GM19372 (cell line): ENCODE measurements around the gene LRFN3.
"Not testable (repeated sequence)": the region's sequence is repeated elsewhere in the genome, so short reads cannot be mapped to it uniquely, and the experiment has no call there.

Experiments used
- ATAC-seq: cut with Tn5 transposase; IDR thresholded peaks from one replicate; pipeline ENCODE4 v1.9.1; 2021; ENCODE audit warnings: mild to moderate bottlenecking, low read depth, moderate library complexity; ENCODE audit not compliant: unreplicated experiment

LRFN3 gene

DNA sequence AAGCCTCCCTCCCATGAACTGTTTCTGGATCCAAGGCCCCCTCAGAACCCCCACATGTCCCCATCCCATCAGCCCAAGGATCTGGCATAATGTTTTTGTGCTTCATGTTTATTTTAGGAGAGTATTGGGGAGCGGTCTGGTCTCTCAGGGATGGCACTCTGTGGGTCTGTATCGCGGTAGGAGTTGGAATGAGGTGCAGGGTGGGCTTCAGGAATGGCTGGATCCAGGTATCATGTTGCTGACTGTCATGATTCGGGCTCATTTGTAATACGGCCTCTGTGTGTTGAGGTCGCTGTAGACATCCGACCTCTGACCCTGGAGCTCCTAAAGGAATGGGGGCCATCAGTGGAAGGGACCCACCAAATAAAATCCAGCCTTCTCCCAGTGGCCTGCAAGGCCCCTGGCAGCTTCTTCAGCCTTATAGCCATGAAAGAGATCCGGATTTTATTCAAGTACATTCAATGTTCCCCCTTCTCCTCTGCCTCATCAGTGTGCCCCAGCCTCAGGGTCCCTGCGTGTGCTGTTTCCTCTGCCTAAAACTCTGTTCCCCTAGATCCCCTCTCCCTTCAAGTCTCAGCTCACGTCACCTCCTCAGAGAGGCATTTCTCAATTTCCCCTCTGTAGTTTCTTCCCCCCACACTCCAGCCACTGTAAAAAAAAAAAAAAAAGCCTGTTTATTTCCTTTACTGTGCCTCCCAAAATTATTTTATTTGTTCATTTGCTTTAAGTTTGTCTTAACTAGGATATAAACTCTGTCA, 31.7 kb upstream of the LRFN3 start:
- no peak for ATAC-seq

DNA sequence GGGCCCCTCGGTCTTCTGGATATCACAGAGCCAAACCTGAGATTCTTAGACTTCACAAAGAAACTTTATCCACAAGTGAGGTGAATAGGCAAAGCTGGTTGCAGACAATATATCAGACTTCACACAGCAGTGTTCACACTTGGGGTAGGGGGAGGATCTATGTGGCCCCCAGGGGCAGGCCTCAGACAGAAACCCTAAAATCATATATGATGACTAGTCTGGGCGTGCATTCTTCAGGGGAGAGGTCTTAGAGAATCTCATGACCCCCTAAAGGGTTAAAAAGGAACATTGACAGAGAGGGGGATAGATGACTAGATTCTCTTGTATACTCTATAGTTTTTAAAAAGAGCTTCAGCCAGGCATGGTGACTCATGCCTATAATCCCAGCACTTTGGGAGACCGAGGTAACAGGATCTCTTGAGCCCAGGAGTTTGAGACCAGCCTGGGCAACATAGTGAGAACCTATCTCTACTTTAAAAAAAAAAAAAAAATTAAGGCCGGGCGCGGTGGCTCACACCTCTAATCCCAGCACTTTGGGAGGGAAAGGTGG, 30.9 kb upstream of the LRFN3 start:
- ATAC-seq = no peak

DNA sequence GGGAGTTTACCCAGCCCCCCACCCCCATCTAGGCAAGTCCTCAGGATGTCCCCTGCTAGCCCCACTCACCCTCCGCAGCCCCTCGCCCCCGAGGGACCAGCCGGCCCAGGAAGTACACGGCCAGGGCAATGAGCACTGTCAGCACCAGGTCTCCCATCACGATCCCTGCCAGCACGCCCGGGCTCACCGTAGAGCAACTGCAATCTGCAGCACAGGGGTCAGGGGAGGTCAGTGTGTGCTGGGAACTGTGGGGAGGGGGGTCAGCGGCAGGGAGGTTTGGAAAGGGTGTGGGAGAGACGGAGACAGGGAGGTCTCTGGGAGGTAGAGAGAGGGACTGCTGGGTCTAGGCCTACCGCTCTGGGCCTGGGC, 28.8 kb upstream of the LRFN3 start:
- ATAC-seq = no peak

DNA sequence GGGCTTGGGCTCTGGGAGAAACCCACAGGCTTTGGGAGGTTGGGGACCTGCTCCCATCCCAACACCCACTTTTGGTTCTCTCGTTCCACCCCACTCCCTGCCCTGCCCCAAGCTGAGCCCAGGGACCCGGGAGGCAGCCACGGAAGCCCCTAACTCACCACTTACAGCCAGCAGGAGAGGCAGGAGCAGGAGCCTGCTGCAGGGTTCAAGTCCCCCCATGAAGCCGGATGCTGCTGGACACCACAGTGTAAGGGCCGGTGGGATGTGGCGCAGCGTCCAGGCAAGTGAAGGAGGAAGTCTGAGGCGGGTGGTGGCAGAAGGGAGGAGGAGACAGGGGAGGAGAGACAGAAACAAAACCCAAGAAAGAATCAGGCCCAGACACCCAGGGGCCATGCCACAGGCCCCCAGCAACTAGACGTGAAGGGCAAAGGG, 28.1 kb upstream of the LRFN3 start, which contains the start of gene TYROBP:
Gene TYROBP, minus strand, starts transcription at position 286 of the 432 bp plus-strand sequence. Its CDS starts 67 bp downstream, at position 219.
- no peak for ATAC-seq

GRCh38 chr19:35908973-35909683, 27.0 kb upstream of the LRFN3 start:
- no peak for ATAC-seq

- no peak for ATAC-seq
Measured at GRCh38 chr19:35909684-35910035, 26.5 kb upstream of the LRFN3 start.

DNA sequence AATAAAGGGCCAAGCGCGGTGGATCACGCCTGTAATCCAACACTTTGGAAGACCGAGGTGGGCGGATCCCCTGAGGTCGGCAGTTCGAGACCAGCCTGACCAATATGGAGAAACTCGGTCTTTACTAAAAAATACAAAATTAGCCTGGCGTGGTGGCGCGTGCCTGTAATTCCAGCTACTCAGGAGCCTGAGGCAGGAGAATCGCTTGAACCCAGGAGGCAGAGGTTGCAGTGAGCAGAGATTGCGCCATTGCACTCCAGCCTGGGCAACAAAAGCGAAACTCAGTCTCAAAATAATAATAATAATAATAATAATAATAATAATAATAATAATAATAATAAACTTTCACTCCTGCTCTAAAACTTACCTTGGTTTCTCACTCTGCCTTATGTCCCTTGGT, 25.8 kb upstream of the LRFN3 start:
- ATAC-seq = not testable (repeated sequence)

GRCh38 chr19:35911173-35911572, 25.0 kb upstream of the LRFN3 start:
- no peak for ATAC-seq

- no peak for ATAC-seq
Measured at GRCh38 chr19:35911790-35912189, 24.4 kb upstream of the LRFN3 start.

GRCh38 chr19:35913589-35913988, 22.6 kb upstream of the LRFN3 start:
- ATAC-seq = no peak

- no peak for ATAC-seq
Measured at GRCh38 chr19:35915443-35915842, 20.7 kb upstream of the LRFN3 start.

DNA sequence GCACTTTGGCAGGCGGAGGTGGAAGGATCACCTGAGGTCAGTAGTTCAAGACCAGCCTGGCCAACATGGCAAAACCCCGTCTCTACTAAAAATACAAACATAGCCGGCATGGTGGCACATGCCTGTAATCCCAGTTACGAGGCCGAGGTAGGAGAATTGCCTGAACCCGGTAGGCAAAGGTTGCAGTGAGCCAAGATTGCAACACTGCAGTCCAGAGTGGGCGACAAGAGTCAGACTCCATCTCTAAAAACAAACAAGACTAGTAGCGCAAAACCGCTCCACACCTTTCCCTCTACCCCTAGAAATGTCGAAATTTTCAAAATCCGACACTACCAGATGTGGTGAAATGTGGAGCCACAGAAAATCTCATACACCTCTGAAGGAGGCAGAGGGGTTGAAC, 16.9 kb upstream of the LRFN3 start:
- ATAC-seq = no peak

DNA sequence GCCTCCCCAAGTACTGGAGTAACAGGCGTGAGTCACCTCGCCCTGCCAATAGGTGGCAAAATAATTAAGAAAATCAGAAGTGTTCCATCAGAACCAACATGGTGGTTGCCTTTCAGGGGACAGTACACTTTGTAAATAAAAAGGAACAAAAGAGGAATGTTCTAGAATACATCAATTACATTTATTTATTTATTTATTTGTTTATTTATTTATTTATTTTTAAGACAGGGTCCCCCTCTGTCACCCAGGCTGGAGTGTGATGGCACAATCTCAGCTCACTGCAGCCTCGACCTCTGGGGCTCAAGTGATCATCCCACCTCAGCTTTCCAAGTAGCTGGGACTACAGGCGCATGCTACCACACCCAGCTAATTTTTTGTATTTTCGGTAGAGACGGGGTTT, 15.2 kb upstream of the LRFN3 start:
- no peak for ATAC-seq

GRCh38 chr19:35925501-35925900, 10.7 kb upstream of the LRFN3 start:
- no peak for ATAC-seq

DNA sequence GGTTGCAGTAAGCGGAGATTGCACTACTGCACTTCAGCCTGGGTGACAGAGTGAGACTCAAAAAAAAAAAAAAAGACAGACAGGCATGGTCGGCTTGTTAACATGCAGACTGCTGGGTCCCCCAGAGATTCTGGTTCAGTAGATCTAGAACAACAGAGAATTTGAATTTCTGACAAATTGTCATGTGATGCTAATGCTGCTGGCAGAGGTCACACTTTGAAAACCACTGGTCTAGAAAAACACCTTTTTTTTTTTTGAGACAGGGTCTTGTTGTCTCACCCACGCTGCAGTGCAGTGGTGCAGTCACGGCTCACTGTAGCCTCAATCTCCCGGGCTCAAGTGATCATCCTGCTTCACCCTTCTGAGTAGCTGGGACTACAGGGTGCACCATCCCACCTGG, 7.7 kb upstream of the LRFN3 start:
- no peak for ATAC-seq

- ATAC-seq = no peak
Measured at GRCh38 chr19:35929876-35930275, 6.3 kb upstream of the LRFN3 start.

DNA sequence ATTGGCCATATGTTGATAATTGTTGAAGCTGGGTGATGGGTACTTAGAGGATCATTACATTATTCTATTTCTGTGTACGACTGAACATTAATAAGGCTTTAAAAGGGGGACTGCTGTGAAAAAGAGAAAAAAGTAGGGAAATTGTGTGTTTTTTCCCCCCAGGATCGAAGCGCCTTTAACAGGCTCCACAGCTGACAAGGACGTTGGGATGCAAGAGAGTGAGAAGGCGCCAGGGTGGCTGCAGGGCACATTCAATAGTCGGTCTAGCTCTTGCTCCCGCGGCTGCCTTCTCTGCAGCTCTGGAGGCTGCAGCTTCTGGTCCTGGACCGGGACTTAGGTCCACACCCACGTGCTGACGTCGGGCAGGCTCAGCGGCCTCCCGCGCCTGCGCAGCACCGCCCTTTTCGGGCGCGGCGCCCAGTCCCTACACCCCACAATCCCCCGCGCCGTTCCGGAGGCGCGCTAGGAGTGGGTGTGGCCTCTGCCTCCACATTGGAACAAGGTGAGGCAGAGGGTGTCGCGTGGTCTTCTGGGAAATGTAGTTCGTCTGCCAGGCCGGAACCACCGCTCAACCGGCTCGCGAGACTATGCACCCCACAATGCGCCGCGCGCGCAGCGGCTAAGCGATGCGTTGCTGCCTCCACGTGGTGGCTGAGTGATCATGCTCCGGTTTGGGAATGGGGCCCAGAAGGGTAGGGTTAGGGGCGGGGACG, 4.9 kb upstream of the LRFN3 start:
- peak; percentile 93 for ATAC-seq

- ATAC-seq = no peak
Measured at GRCh38 chr19:35931874-35932202, 4.3 kb upstream of the LRFN3 start.

DNA sequence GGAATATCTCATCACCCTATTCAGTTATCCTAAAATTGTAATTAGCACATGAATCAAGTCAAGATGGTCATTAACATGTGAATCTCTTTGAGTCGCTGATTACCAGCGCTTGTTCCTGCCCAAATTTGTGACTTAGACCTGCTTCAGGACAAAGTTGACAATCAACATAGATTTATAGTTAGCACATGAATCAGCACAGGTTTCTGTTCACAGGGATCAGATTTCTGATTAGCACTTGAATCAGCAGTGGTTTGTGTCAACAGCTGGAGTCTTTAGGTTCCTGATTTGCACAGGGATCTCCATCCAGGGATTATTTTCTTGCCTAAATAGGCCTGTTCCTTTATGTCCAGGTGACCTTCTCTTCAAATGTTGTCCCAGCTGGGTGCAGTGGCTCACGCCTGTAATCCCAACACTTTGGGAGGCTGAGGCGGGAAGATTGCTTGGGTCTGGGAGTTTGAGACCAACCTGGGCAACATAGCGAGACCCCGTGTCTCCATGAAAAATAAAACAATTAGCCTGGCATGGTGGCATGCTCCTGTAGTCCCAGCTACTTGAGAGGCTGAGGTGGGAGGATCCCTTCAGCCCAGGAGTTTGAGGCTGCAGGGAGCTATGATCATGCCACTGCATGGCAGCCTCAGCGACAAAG, 3.8 kb upstream of the LRFN3 start:
- ATAC-seq = no peak

GRCh38 chr19:35936738-35937268, 629 bp downstream of the LRFN3 start:
- ATAC-seq = no peak
